ENCODE measurements around the gene ATOSA. TPM values are rescaled to one million over a fixed set of nuclear protein-coding genes. Genes with fewer than 3 reads are reported as not detected.

ATOSA gene
- total and polyA plus RNA-seq, 2 donors (not counting 1 experiment from before 2014, with no cell fraction given) = 14.1 to 26.9 TPM

DNA sequence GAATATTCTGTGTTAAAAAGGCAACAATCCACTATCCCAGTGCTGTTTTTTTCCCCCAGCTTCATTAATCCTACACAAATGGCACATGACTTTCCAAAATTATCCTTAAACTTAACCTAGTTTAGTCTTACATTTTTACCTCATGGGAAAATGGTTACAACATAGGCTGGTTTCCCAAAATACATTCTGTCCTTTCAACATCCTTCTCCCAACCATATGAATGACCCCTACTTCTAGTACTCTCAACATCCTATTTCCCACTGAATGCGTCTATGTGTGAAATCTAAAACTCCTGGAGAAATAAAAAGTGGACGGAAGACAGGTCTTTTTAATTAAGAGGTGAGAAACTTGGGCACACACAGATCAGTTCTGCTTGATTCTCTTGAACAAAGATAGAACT is 33.3 kb downstream of the ATOSA start:
- no peak overlapping the region for H3K9ac ChIP-seq (ENCODE audit: insufficient read depth, low read length)
- no peak overlapping the region for H3K4me3 ChIP-seq (replicated peaks in 1 of 4; ENCODE audit: control extremely low read depth in 1 of 4, insufficient read depth in 1 of 4, low read depth in 3 of 4, low read length in 4 of 4)
- TF ChIP-seq EZH2 (IDR thresholded peaks at IDR 0.05; ENCODE audit: low read length, missing control alignments) = no peak
- TF ChIP-seq, protein P1, sequence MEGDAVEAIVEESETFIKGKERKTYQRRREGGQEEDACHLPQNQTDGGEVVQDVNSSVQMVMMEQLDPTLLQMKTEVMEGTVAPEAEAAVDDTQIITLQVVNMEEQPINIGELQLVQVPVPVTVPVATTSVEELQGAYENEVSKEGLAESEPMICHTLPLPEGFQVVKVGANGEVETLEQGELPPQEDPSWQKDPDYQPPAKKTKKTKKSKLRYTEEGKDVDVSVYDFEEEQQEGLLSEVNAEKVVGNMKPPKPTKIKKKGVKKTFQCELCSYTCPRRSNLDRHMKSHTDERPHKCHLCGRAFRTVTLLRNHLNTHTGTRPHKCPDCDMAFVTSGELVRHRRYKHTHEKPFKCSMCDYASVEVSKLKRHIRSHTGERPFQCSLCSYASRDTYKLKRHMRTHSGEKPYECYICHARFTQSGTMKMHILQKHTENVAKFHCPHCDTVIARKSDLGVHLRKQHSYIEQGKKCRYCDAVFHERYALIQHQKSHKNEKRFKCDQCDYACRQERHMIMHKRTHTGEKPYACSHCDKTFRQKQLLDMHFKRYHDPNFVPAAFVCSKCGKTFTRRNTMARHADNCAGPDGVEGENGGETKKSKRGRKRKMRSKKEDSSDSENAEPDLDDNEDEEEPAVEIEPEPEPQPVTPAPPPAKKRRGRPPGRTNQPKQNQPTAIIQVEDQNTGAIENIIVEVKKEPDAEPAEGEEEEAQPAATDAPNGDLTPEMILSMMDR (conservative IDR thresholded peaks at IDR 0.05 in 1 of 2, IDR thresholded peaks at IDR 0.05 in 1 of 2; ENCODE audit: low read depth in 1 of 2, low read length in 2 of 2) = no peak
- no peaks in the 10 kb centered on the region for H3K9me3 ChIP-seq (ENCODE audit: control insufficient read depth, insufficient read depth, low read depth, low read length)
- H3K4me2 ChIP-seq (ENCODE audit: extremely low read depth, insufficient read depth, low read length) = no peak overlapping the region
- H2AFZ ChIP-seq (ENCODE audit: low read length) = no peak overlapping the region
- H3K4me1 ChIP-seq (ENCODE audit: control insufficient read depth, extremely low read depth, insufficient read depth, low read length) = peaks cover 11% of the 10 kb centered on the region
- peaks cover 2% of the 10 kb centered on the region for H3K36me3 ChIP-seq (ENCODE audit: control insufficient read depth, insufficient read depth, low read length)
- no peaks in the 10 kb centered on the region for H4K20me1 ChIP-seq (ENCODE audit: control insufficient read depth, extremely low read depth, insufficient read depth, low read length)
- H3K27ac ChIP-seq (ENCODE audit: insufficient read depth, low read length) = no peak overlapping the region
- no peak for DNase-seq (ENCODE audit: low read depth in 2 of 2)
- H3K79me2 ChIP-seq (ENCODE audit: control insufficient read depth, insufficient read depth, low read length) = no peaks in the 10 kb centered on the region
- H3K27me3 ChIP-seq (ENCODE audit: control insufficient read depth, insufficient read depth, low read length) = no peaks in the 10 kb centered on the region

DNA sequence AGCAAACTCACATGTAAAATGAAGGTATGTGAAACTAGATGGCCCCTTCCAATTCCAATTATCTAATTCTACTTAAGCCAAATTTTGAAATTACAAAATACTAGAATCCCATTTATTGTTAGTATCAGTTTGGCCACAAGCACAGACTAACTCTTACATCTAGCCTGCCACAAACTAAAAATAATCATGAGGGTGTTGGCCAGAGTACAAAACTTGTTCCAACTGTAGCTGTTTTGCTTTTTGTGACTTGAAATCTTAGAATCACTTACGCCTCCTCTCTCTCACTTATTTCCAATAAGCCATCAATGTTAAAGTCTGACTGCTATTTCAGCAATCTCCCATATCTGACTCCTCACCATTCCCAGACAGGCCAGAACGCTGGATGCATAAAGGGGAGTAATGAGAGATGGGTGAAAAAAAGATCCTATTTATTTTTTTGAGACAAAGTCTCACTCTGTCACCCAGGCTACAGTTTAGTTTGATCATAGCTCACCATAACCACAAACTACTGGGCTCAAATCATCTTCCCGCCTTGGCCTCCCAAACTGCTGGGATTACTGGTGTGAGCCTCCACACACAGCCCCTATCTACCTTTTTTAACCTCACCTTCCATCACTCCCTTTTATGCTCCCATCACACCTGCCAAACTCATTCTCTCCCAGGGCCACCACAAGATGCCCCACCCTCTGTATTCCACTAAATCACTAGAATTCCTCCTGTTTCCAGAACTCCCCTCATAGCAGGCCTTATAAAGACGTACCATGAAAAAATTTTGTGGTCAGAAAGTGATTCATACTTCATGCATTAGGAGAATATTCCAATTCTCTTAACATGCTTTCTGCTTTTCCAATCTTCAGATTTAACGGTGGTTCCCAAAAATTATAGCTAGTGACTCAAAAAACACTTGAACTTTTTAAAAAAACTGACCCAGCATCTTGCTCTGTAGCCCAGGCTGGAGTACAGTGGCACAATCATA is 36.5 kb downstream of the ATOSA start:
- Histone ChIP-seq H3K4me3 (replicated peaks in 1 of 4; ENCODE audit: control extremely low read depth in 1 of 4, insufficient read depth in 1 of 4, low read depth in 3 of 4, low read length in 4 of 4) (no peak overlapping the region), H3K79me2 (ENCODE audit: control insufficient read depth, insufficient read depth, low read length) (no peaks in the 10 kb centered on the region), H4K20me1 (ENCODE audit: control insufficient read depth, extremely low read depth, insufficient read depth, low read length) (no peaks in the 10 kb centered on the region), H3K4me2 (ENCODE audit: extremely low read depth, insufficient read depth, low read length) (peak overlapping the region; percentile 47), H3K9ac (ENCODE audit: insufficient read depth, low read length) (no peak overlapping the region), H3K27ac (ENCODE audit: insufficient read depth, low read length) (peak overlapping the region; percentile 78), H2AFZ (ENCODE audit: low read length) (peak overlapping the region; percentile 29), H3K9me3 (ENCODE audit: control insufficient read depth, insufficient read depth, low read depth, low read length) (no peaks in the 10 kb centered on the region), H3K36me3 (ENCODE audit: control insufficient read depth, insufficient read depth, low read length) (peaks cover 2% of the 10 kb centered on the region), H3K27me3 (ENCODE audit: control insufficient read depth, insufficient read depth, low read length) (no peaks in the 10 kb centered on the region), H3K4me1 (ENCODE audit: control insufficient read depth, extremely low read depth, insufficient read depth, low read length) (peaks cover 11% of the 10 kb centered on the region)
- peak; percentile 64 to 92 for DNase-seq (ENCODE audit: low read depth in 2 of 2)
- no peak for TF ChIP-seq EZH2 (IDR thresholded peaks at IDR 0.05; ENCODE audit: low read length, missing control alignments)
- TF ChIP-seq, protein P1 (conservative IDR thresholded peaks at IDR 0.05 in 1 of 2, IDR thresholded peaks at IDR 0.05 in 1 of 2; ENCODE audit: low read depth in 1 of 2, low read length in 2 of 2) = no peak

DNA sequence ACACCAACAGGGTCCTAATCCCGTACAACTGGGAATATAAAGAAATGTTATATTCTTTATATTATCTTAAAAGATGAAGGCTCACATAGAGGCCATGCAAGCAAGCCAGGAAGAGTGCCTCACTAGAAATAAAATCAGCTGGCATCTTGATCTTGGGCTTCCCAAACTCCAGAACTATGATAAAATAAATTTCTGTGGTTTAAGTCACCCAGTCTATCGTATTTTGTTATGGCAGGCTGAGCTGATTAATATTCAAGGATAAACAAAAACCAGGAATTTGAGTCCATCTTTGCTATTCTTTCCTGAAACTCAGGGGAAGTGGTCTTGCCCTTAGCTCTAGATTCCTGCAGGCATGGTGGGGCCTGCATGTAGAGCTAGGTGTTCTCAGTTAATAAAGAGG is 42.7 kb downstream of the ATOSA start:
- H3K4me3 ChIP-seq (replicated peaks in 1 of 4; ENCODE audit: control extremely low read depth in 1 of 4, insufficient read depth in 1 of 4, low read depth in 3 of 4, low read length in 4 of 4) = no peak overlapping the region
- no peaks in the 10 kb centered on the region for H3K27me3 ChIP-seq (ENCODE audit: control insufficient read depth, insufficient read depth, low read length)
- no peaks in the 10 kb centered on the region for H3K9me3 ChIP-seq (ENCODE audit: control insufficient read depth, insufficient read depth, low read depth, low read length)
- no peak overlapping the region for H3K4me2 ChIP-seq (ENCODE audit: extremely low read depth, insufficient read depth, low read length)
- H3K27ac ChIP-seq (ENCODE audit: insufficient read depth, low read length) = no peak overlapping the region
- no peak overlapping the region for H3K9ac ChIP-seq (ENCODE audit: insufficient read depth, low read length)
- no peak overlapping the region for H2AFZ ChIP-seq (ENCODE audit: low read length)
- peaks cover 2% of the 10 kb centered on the region for H3K36me3 ChIP-seq (ENCODE audit: control insufficient read depth, insufficient read depth, low read length)
- TF ChIP-seq, protein P1 (conservative IDR thresholded peaks at IDR 0.05 in 1 of 2, IDR thresholded peaks at IDR 0.05 in 1 of 2; ENCODE audit: low read depth in 1 of 2, low read length in 2 of 2) = no peak
- no peak for TF ChIP-seq EZH2 (IDR thresholded peaks at IDR 0.05; ENCODE audit: low read length, missing control alignments)
- H4K20me1 ChIP-seq (ENCODE audit: control insufficient read depth, extremely low read depth, insufficient read depth, low read length) = no peaks in the 10 kb centered on the region
- peaks cover 4% of the 10 kb centered on the region for H3K4me1 ChIP-seq (ENCODE audit: control insufficient read depth, extremely low read depth, insufficient read depth, low read length)
- H3K79me2 ChIP-seq (ENCODE audit: control insufficient read depth, insufficient read depth, low read length) = no peaks in the 10 kb centered on the region
- DNase-seq (ENCODE audit: low read depth in 2 of 2) = peak; percentile 53
